ENCODE data around the gene CFTR. TPM values are rescaled to one million over a fixed set of nuclear protein-coding genes. Genes with fewer than 3 reads are reported as not detected.
"Not testable (repeated sequence)": the region's sequence is repeated elsewhere in the genome, so short reads cannot be mapped to it uniquely, and the experiment has no call there.

CFTR gene
- total RNA-seq, 1 experiment from 2014 or later = 0.19 TPM

GRCh38 chr7:117706210-117706609, 226.4 kb downstream of the CFTR start:
- CTCF ChIA-PET = no interaction called here
- no TSS peak for BruUV-seq (replicated peaks)
- intact Hi-C loops (cut with micrococcal nuclease; ENCODE audit: unreplicated experiment) = no loop called here

GRCh38 chr7:117707080-117707479, 227.3 kb downstream of the CFTR start:
- no peaks in the 10 kb centered on the region for H3K4me1 ChIP-seq (ENCODE audit: insufficient read depth, low read length, poor library complexity, severe bottlenecking)
- DNase-seq (ENCODE audit: low spot score) = no peak
- CTCF ChIA-PET = no interaction called here
- H3K36me3 ChIP-seq (ENCODE audit: insufficient read depth, low read length, poor library complexity, severe bottlenecking) = no peaks in the 10 kb centered on the region
- TF ChIP-seq EZH2 (IDR thresholded peaks at IDR 0.05; ENCODE audit: borderline replicate concordance, low read depth, low read length, poor library complexity, severe bottlenecking) = no peak
- no peak for TF ChIP-seq CTCF (conservative IDR thresholded peaks at IDR 0.05; ENCODE audit: low read depth, low read length)
- H3K27me3 ChIP-seq (replicated peaks; ENCODE audit: insufficient read depth, low read depth, low read length, poor library complexity) = no peaks in the 10 kb centered on the region
- H3K27ac ChIP-seq (ENCODE audit: low read depth, low read length, poor library complexity, severe bottlenecking) = no peak overlapping the region
- BruUV-seq (replicated peaks) = no TSS peak
- POLR2A ChIA-PET (ENCODE audit: low non-redundant PET) = no interaction called here
- H3K4me3 ChIP-seq (ENCODE audit: low read depth, low read length, poor library complexity, severe bottlenecking) = no peak overlapping the region
- intact Hi-C loops (cut with micrococcal nuclease; ENCODE audit: unreplicated experiment) = no loop called here
- H3K9me3 ChIP-seq (ENCODE audit: low read depth, low read length, poor library complexity, severe bottlenecking) = no peaks in the 10 kb centered on the region

More at GRCh38 chr7:117706210-117706609, 226.4 kb downstream of the CFTR start:
- POLR2A ChIA-PET (ENCODE audit: low non-redundant PET) = no interaction called here
- Histone ChIP-seq H3K4me1 (ENCODE audit: insufficient read depth, low read length, poor library complexity, severe bottlenecking) (no peaks in the 10 kb centered on the region), H3K36me3 (ENCODE audit: insufficient read depth, low read length, poor library complexity, severe bottlenecking) (no peaks in the 10 kb centered on the region), H3K27ac (ENCODE audit: low read depth, low read length, poor library complexity, severe bottlenecking) (no peak overlapping the region), H3K4me3 (ENCODE audit: low read depth, low read length, poor library complexity, severe bottlenecking) (no peak overlapping the region), H3K27me3 (replicated peaks; ENCODE audit: insufficient read depth, low read depth, low read length, poor library complexity) (no peaks in the 10 kb centered on the region), H3K9me3 (ENCODE audit: low read depth, low read length, poor library complexity, severe bottlenecking) (no peaks in the 10 kb centered on the region)
- TF ChIP-seq EZH2 (IDR thresholded peaks at IDR 0.05; ENCODE audit: borderline replicate concordance, low read depth, low read length, poor library complexity, severe bottlenecking) (no peak), CTCF (conservative IDR thresholded peaks at IDR 0.05; ENCODE audit: low read depth, low read length) (no peak)
- DNase-seq (ENCODE audit: low spot score) = no peak

- CTCF ChIA-PET; BruUV-seq (replicated peaks): not testable (repeated sequence)
Measured at GRCh38 chr7:117708173-117708572, 228.3 kb downstream of the CFTR start.

GRCh38 chr7:117711556-117711955, 231.7 kb downstream of the CFTR start:
- intact Hi-C loops (cut with micrococcal nuclease; ENCODE audit: unreplicated experiment) = no loop called here
- TF ChIP-seq CTCF (conservative IDR thresholded peaks at IDR 0.05; ENCODE audit: low read depth, low read length) (no peak), EZH2 (IDR thresholded peaks at IDR 0.05; ENCODE audit: borderline replicate concordance, low read depth, low read length, poor library complexity, severe bottlenecking) (no peak)
- Histone ChIP-seq H3K36me3 (ENCODE audit: insufficient read depth, low read length, poor library complexity, severe bottlenecking) (no peaks in the 10 kb centered on the region), H3K27me3 (replicated peaks; ENCODE audit: insufficient read depth, low read depth, low read length, poor library complexity) (no peaks in the 10 kb centered on the region), H3K9me3 (ENCODE audit: low read depth, low read length, poor library complexity, severe bottlenecking) (no peaks in the 10 kb centered on the region), H3K4me3 (ENCODE audit: low read depth, low read length, poor library complexity, severe bottlenecking) (no peak overlapping the region), H3K27ac (ENCODE audit: low read depth, low read length, poor library complexity, severe bottlenecking) (no peak overlapping the region), H3K4me1 (ENCODE audit: insufficient read depth, low read length, poor library complexity, severe bottlenecking) (peaks cover 5% of the 10 kb centered on the region)
- DNase-seq (ENCODE audit: low spot score) = no peak
- POLR2A ChIA-PET (ENCODE audit: low non-redundant PET) = no interaction called here
- CTCF ChIA-PET = no interaction called here
- no TSS peak for BruUV-seq (replicated peaks)

More at GRCh38 chr7:117708173-117708572, 228.3 kb downstream of the CFTR start:
- POLR2A ChIA-PET (ENCODE audit: low non-redundant PET); H3K4me1 ChIP-seq (ENCODE audit: insufficient read depth, low read length, poor library complexity, severe bottlenecking); H3K9me3 ChIP-seq (ENCODE audit: low read depth, low read length, poor library complexity, severe bottlenecking); H3K27ac ChIP-seq (ENCODE audit: low read depth, low read length, poor library complexity, severe bottlenecking); H3K36me3 ChIP-seq (ENCODE audit: insufficient read depth, low read length, poor library complexity, severe bottlenecking); DNase-seq (ENCODE audit: low spot score); H3K27me3 ChIP-seq (replicated peaks; ENCODE audit: insufficient read depth, low read depth, low read length, poor library complexity); H3K4me3 ChIP-seq (ENCODE audit: low read depth, low read length, poor library complexity, severe bottlenecking); intact Hi-C loops (cut with micrococcal nuclease; ENCODE audit: unreplicated experiment): not testable (repeated sequence)

Data from A673 (cell line).